Hypothalamus (tissue), 51 donors: ENCODE data around the gene ELOVL5.
"Not testable (repeated sequence)": the region's sequence is repeated elsewhere in the genome, so short reads cannot be mapped to it uniquely, and the experiment has no call there.

ENCODE experiments used
- DNase-seq, 51 donors: peaks; one replicate each; lab custom pipeline; 2025; lab: John Stamatoyannopoulos, UW

ELOVL5 gene

DNA sequence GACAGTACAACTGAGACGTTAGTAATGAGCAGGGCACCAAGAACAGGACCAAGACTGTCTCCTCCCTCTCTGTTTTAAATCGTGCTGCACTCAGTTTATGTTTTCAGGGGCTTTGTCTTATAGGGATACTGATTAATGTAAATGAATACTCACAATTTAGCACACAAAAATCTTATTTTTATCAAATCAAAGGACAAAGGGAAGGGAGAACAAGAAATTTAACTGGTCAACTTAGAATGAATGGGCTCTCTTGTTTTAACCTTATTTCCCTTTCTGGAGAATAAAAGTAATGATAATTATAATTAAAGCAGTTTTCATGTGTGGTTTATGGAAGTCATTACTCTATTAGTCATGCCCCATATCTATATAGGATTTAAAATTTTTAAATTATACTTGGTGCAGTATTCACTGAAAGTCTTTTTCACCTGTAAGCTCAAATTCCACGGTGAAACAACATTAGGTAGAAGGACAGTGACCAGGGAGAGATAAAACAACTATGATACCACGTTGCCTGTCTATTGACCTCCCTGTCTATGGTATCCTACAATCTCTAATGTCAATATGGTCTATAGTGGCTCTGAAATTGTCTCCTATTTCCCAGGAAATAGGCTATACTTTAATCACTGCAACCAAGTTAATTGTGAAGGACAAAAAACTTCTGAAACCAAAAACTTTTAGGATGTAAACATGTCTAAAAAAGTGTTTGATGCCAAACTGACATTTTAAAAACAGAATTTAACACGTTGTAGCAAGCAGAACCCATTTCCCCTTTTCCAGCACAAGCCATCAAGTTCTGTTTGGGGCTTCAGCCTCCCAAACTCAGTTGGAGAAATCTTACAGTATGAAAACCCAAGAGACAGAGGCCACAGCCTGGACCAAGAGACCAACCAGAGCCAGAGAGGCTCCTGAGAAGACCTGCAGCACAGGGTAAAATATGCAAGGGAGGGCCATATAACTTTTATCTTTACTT is 15.0 kb downstream of the ELOVL5 start:
- no peak for DNase-seq

DNA sequence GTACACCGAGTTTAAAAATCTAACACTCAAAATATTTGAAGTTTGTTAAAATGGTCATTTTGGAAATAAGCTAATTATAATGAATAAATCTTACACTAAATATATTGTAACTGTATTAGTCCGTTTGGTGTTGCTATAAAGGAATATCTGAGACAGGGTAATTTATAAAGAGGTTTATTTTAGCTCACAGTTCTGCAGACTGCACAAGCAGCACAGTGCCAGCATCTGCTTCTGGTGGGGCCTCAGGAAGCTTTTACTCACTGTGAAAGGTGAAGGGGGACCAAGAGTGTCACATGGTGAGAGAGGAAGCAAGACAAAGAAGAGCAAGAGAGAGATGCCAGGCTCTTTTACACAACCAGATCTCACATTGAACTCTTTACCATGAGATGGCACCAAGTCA is 17.1 kb downstream of the ELOVL5 start:
- no peak for DNase-seq

DNA sequence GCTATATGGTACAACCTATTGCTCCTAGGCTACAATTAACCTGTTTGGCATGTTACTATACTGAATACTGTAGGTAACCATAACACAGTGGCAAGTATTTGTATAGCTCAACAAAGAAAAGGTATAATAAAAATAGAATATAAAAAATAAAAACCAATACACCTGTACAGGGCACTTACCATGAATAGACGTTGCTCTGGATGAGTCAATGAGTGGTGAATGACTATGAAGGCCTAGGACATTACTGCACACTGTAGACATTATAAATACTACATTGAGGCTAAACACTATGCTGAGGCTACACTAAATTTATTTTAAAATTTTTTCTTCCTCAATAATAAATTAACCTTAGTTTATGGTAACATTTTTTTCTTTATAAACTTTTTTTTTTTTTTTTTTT is 18.6 kb downstream of the ELOVL5 start:
- DNase-seq = no peak

DNA sequence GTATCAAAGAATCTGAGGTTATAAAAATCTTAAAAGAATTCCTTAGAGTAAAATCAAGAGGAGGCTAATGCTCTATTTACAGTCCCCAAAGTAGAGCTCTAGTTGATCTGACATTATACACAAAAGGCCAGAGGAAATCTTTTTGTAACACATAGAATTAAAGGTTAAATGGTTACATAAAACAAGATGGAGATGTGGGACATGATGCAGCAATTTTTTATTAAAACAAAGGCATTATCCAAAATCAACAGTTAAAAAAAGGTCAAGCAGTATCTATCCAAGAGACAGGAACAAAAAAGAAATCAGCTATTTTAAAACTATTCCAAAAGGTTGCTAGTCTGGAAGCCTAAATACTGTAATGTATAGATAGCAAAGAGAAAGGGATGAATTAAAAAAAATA is 20.4 kb downstream of the ELOVL5 start:
- no peak for DNase-seq

DNA sequence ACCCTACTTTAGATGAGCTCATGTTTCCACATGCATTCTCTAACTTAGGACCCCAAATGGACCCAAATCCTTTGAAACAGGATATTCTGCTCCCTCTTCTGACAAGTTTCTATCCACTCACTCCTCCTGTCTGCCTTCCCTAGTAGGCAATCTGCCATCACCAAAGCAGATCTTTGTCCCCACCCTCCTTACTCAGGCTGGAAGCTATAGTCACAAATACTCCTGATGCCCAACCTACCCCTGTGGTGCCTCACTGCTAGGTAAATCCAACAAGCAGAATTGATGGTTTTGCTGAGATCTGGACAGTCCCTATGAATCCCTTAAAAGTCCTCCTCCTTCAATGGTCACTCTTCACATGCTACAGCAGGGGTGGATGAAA is 21.7 kb downstream of the ELOVL5 start:
- no peak for DNase-seq

DNA sequence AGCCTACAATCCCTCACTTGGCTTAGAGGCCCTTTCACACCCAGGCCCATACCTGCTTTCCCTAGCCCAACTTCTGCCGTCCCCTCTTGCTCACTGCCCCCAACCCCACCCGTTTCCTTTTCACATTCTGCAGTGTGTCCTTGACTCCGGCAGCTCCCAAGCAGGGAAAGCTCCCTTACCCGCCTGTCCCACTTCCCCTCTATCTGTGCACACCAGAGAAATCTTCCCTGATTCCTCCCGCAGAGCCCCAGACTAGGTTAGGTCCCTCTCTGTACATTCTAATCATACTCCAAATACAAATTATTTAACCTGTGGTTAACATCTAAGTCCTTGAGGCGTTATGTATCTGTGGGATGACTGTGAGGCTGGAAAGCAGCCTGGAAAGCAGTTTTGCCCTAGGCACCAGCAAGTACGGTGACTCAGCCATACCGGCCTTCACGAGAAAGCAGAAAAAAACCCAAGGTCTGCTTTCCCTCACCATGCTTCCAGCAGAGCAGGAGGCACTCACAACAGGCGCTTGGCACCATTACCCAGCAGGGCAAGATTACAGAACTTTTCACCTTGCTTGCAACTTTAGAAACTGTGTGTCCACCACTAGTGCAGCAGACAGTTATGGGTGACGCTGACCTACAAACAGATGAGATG is 22.3 kb downstream of the ELOVL5 start:
- no peak for DNase-seq

DNA sequence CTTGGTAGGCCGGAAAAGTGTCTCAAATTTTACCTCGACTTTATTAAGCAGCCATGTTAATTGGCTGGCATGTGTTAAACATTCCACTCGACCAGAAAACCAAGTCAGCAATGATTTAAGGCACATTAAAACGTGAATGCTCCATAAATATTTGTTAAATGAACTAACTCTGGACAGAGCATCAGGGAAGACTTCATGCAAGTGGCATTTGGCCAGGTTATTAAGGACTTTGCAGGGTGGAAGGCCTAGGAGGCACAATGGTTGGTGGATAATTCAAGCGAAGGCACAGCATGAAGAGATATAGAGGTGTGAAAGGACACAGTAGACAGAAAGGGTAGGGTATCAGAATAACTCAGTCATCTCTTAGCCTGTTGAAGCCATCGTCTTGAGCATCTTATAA is 23.0 kb downstream of the ELOVL5 start:
- no peak for DNase-seq

DNA sequence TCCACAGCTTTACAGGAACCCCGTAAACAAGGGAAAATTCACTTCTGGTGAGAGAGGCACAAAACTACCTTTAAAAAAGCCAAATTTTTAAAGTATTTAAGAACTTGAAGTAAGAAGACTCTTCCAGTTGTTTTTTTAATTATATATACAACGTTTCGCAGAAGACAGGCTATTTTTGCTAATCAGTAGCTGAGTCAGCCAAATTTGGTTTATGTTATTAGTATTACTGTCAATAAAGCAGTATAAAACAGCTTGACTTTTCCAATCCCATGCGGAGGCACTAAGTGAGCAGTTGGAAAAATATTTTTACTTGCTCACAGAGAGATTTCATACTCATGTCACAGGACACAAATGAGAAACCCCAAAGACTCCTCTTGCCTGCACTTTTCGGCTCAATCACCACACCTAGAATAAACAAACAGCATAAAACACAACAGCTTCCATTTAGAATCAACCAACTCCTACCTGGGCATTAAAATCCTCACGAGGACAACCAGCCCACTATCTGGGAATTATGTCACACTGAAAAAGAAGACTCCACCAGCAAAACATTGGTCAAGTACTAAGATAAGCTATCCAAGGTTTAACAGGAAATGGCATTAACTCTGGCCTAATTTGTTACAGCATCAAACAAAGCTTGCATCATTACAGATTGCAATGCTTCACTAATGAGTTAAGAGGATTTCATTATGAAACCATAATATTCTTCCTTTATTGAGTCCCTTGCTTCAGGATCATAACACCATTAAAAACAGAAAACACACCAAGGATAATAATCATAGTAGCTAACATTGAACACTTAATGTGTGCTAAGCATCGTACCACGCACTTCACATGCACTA is 26.3 kb downstream of the ELOVL5 start:
- DNase-seq = no peak

DNA sequence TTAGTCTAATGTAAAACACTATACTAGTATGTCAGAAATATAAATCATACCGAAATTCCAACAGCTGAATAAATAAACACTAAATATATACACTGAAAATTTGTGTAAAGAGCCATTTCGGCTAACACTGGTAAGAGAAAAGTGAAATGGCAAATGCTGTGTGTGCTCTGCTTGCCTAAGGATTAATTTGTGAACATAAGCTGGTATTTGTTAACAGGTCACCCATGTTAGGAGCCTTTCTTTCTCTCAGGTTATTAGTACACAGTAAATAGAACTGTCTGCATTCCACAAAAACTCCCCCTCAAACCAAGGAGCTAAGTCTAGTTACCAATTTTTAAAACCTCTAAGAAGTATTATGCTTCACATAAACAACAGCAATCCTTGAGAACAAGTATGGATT is 27.0 kb downstream of the ELOVL5 start:
- no peak for DNase-seq

DNA sequence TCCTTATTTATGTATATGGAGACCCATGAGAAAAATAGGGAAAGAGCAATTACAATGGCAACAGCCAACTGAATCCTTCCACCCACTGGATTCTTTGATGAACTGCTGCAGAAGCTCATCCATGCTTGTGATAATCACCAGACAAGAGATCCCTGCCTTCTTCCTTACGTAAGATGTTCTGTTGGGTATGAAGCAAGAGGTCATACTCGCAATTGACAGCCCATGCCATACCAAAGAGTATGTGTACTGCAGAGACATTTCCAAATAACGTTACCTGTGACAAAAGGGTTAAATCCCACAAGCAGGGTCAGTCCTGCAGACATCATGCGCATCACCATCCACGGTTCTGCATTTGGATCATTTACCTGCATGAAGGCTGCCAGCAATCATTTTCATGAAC is 27.8 kb downstream of the ELOVL5 start:
- no peak for DNase-seq

DNA sequence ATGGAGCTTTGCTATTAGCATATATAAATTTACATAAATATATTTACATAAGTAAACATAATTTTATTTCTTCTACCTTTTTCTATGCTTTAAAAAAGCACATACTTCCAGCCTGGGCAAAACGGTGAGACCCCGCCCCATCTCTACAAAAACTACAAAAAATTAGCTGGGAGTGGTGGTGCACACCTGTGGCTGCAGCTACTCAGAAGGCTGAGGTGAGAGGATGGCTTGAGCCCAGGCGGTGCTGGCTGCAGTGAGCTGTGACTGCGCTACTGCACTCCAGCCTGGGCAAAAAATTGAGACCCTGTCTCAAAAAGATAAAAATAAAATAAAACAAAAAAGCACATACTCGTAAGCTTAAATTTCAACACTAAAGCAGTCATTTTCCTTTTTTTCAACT is 30.3 kb downstream of the ELOVL5 start:
- no peak for DNase-seq

DNA sequence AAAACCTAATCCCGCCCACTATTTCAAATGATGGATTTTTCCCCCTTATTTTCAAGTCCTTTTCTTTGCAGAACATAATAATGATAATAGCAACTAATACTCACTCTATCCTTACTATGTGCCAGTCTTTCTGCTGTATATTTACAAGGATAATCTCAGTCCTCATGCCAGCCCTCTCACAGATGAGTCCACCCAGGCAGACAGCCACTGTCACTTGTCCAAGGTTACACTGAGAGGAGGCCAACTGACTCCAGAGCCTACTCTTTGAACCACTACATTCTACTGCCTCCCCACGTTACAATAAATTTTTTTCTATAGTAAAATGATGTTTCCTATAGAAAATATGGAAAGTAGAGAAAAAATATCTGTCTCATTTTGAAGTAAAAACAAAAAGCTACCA is 30.9 kb downstream of the ELOVL5 start:
- no peak for DNase-seq

DNA sequence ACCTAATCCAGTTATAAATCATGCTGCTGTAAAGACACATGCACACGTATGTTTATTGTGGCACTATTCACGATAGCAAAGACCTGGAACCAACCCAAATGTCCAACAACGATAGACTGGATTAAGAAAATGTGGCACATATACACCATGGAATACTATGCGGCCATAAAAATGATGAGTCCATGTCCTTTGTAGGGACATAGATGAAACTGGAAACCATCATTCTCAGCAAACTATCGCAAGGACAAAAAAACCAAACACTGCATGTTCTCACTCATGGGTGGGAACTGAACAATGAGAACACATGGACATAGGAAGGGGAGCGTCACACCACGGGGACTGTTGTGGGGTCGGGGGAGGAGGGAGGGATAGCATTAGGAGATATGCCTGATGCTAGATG is 31.5 kb downstream of the ELOVL5 start:
- DNase-seq = not testable (repeated sequence)

DNA sequence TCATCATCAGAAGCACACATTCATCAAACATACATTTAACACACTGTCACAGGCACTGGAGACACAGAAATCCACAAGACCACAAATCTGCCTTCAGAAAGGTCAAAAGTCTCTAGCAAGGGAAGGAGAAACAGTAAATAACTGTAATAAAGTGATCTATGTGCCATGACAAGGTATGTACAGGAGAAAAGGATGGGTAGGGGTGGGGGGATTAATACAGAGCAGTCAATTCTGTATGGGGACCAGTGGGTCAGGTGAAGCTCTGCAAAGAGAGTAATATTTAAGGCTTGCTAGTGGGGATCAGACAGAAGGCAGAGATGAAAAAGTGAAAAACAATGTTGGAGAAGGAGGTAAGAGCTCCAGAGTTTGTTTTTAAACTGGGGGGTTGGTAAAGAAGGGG is 32.6 kb downstream of the ELOVL5 start:
- DNase-seq = no peak

DNA sequence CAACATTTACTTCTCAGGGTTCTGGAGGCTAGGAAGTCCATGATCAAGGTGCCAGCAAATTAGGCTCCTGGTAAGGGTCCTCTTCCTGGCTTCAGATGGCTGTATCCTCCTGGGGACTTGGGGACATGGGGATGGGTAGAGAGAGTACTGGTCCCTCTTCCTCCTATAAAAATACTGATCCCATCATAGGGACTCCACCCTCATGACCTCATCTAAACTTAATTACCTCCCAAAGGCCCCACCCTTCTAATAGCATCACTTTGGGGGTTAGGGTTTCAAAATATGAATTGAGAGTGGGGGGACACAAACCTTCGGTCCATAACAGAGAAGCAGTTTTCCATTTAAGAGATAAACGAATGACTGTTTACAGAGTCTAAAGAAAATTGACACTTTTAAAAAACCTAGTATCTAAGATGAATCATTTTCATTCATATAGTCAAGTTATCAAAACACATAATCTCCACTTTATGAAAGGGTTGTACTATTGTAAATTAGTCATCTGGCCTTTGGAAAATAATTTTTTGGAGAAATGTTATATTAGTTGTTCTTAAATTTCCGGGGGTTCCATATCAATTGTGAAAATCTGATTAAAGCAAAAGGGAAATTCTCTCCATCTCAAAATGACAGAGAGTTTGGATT is 33.5 kb downstream of the ELOVL5 start:
- no peak for DNase-seq

DNA sequence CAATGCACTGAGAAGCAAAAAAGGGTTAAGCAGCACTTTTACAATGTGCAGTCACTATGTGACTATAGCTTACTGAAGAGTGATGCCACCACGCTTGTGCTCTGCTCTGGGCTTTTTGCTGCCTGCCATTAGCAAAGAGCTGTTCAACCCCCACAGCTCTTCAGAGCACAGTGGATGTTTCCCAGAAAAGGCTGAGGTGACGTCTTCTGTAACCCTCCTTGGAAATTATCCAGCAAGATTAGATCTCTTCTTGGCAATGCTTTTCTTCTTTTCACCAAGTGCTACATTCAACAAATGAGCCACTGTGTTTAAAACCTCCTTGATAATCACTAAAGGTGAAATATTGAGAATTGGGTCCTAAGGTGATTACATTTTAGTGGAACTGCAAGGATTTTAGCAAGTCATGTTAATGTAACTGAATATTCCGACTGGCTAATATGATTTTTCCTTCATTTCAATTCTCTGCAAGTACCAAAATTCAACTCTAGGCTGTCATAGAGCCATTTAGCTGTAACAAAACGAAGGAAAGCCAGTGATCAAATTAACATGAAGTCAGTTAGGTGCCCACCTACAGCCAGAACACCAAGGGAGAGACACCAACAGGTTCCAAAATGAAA is 34.9 kb downstream of the ELOVL5 start:
- DNase-seq = no peak

DNA sequence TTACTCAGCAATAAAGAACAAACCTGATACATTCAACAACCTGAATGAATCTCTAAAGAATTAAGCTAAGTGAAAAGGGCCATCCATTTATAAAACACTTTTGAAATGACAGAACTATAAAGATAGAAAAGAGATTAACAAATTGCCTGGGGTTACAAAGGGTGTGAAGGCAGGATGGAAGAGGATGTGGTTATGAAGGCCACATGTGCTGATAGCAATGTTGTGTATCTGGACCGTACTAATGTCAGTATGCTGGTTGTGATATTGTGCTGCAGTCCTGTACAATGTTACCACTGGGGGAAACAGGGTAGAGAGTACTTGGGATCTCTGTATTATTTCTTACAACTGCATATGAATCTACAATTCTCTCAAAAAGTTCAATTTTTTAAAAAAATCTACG is 36.4 kb downstream of the ELOVL5 start:
- no peak for DNase-seq

DNA sequence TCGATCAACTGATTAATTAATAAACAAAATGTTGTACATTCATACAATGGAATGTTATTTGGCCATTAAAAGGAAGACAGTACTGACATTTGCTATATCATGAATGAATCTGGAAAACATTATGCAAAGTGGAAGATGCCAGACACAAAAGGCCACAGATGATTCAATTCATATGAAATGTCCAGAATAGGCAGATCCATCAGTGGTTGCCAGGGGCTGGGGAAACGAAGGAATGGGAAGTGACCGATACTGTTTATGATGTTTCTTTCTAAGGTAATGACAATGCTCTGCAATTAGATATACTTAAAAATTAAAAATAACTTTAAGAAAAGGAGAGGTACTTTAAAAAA is 37.2 kb downstream of the ELOVL5 start:
- no peak for DNase-seq

DNA sequence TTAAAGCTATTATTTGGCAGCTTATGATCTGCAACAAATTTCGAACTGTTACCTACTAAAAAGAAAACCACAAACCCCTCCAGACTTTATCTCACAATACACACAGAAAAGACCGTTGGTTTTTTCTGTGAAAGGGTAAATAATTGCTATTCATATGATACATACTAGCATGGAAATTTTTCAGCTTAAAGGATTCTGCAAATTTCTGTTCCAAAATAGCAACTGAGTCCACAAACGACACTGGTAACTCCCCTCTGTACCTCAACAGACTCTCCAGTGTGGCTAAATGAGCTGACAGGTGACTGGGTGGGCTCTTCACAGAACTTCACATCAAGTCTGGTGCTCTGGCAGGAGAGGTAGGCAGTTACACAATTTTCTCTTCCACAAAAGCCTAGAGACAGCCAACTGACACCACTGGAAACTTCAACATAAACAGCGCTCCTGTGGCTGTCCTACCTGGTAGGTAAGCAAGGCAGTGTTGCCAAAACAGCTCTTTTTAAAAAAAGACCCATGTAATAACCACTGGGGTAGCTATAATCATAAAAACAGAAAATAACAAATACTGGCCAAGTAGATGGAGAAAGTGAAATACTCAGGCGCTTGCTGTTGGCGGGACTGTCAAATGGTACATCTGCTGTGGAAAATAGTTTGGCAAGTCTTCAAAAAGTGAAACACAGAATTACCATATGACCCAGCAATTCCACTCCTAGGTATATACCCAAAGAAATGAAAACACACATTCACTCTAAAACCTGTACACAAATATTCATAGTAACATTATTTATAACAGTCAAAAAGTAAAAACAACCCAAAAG is 37.8 kb downstream of the ELOVL5 start:
- no peak for DNase-seq

DNA sequence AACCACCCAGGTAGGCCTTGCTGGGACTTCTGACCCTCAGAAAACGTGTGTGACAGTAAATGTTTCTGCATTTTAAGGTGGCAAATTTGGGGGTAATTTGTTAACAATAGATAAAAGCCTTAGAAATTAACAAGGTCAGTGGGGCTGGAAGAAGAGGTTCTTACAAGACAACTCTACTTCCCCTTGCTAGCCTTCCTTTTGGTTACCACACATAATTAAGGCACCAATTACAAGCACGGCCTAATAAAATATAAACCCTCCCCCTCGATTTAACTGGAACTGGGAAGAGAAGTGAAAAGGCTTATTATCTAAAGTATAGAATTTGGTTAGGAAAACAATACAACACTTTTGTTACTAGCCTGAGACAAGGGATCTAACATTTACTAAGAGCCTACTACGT is 38.8 kb downstream of the ELOVL5 start:
- no peak for DNase-seq
